ENCODE data around the gene DUSP9. TPM values are rescaled to one million over a fixed set of nuclear protein-coding genes. Genes with fewer than 3 reads are reported as not detected.

The DUSP9 gene
- total RNA-seq, 4 donors from 2014 or later, result 0.22 to 0.38 (median 0.34) TPM; not detected in 1

GRCh38 chrX:153628129-153628528 is 18.9 kb upstream of the DUSP9 start:
- TF ChIP-seq, protein P1, sequence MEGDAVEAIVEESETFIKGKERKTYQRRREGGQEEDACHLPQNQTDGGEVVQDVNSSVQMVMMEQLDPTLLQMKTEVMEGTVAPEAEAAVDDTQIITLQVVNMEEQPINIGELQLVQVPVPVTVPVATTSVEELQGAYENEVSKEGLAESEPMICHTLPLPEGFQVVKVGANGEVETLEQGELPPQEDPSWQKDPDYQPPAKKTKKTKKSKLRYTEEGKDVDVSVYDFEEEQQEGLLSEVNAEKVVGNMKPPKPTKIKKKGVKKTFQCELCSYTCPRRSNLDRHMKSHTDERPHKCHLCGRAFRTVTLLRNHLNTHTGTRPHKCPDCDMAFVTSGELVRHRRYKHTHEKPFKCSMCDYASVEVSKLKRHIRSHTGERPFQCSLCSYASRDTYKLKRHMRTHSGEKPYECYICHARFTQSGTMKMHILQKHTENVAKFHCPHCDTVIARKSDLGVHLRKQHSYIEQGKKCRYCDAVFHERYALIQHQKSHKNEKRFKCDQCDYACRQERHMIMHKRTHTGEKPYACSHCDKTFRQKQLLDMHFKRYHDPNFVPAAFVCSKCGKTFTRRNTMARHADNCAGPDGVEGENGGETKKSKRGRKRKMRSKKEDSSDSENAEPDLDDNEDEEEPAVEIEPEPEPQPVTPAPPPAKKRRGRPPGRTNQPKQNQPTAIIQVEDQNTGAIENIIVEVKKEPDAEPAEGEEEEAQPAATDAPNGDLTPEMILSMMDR (IDR thresholded peaks at IDR 0.05; ENCODE audit: low read depth), result no peak

DNA sequence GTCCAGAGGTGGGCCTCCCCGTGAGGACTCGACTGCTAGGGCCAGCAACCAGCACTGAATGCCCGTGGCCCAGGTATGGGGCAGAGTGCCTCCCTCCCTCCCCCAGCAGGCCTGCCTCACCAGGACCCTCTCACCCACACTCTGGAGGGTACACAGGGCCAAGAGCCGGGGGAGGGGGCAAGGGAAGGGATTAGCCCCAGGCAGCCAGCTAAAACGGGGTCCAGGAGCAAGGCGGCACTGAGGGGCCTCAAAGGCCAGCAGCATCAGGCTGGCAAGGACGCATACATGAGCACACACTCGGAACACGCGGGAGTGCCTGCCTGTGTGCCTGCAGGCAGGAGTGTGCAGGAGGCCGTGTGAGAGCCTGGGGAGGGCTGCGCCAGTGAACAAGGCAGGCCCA is 18.3 kb upstream of the DUSP9 start:
- TF ChIP-seq, protein P1 (IDR thresholded peaks at IDR 0.05; ENCODE audit: low read depth), result no peak

DNA sequence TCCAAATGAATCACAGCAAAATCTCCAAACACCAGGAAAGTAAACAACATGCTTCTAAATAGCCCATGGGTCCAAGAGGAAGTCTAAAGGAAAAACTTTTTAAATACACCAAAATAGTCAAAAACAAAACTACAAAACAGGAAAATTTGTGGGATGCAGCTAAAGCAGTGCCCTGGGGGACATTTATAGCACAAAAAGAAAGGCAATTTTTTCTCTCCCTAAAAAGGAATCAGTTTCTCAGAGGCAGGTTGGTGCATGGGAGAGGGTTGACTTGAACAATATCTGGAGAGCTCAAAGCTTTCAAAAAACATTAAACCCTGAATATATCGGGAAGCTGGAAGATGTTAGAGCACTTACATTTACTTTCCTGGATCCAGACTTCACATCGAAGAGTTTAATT is 15.7 kb upstream of the DUSP9 start:
- TF ChIP-seq, protein P1 (IDR thresholded peaks at IDR 0.05; ENCODE audit: low read depth), result no peak

DNA sequence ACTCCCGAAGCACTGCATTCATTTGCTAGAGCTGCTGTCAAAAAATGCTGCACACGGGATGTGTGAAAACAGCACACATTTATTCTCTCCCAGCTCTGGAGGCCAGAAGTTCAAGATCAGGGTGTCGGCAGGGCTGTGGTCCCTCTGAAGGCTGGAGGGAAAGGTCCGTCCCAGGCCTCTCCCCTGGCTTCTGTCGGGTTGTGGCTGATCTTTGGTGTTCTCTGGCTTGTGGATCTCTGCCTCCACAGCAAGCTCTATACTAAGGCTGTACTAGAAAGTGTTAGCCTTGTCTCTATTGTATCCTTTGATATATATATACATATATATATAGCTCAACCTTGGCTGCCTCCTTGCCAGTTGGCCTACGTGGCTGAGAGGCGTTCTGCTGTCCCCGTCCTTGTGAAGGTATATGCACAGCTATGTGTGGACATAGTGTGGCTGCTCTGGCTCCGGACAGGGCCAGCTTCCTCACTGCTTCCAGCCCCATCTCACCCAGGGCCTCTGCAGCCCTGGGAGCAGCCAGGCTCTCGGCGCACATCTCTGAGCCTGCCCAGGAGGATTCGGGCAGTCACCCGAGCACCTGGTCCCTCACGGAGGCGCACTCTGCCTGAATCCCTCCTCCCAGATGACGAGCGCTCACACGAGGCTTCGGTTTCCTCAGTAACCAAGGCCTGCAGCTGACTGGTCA is 15.0 kb upstream of the DUSP9 start:
- TF ChIP-seq, protein P1 (IDR thresholded peaks at IDR 0.05; ENCODE audit: low read depth), result no peak

DNA sequence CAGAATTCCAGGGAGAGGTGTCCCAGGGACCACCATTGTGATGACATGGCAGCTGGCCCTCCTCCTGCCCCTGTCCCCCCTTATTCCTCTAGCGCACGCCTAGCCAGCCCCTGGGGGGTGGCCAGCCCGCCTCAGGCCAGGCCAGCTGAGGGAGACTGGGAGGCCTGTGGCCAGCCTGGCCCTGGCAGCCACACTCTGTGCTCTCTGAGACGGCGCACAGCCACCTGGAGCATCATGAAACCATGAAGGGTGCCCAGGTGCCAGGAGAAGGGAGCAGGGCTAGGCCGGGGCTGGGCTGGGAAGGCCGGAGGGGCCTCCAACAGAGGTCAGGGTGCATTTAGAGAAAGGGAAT is 14.4 kb upstream of the DUSP9 start:
- TF ChIP-seq, protein P1 (IDR thresholded peaks at IDR 0.05; ENCODE audit: low read depth), result no peak

- TF ChIP-seq, protein P1 (IDR thresholded peaks at IDR 0.05; ENCODE audit: low read depth), result no peak
Measured at GRCh38 chrX:153633048-153633447, 14.0 kb upstream of the DUSP9 start.

DNA sequence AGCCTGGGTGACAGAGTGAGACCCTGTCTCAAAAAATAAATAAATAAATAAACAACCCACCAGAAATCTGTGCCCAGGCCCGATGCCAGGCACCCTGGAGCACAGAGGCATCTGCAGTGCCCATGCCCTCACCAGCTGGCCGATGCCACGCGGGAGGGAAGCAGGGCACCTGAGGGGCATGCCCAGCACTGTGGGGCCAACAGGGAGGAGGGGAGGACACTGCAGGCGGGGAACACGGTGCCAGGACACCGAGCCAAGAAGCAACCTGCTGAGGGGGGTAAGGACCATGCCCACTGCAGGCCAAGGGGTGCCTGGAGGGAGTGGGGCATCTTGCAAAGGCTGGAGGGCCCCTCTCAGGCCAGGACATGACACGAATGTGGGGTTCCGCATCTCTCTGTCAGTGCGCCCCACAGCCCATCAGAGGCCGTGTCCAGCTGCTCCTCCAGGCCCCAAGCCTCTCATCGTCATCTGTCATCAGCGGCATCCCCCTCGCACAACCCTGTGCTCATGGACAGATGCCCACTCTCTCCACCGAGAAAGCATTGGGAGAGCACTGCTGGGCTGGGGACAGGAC is 13.3 kb upstream of the DUSP9 start:
- TF ChIP-seq, protein P1 (IDR thresholded peaks at IDR 0.05; ENCODE audit: low read depth), result no peak
